AG09319 (cell line): ENCODE data around the gene JAG2.

Experiments used
- DNase-seq: peaks from one replicate; pipeline ENCODE4 v3.0.0-alpha.2; 2010; ENCODE audit warnings: low read depth; ENCODE audit errors: extremely low read depth
- TF ChIP-seq, protein P1 (sequence below): IDR thresholded peaks from 2 replicates; pipeline ENCODE4 v1.5.1; 2011; ENCODE audit warnings: low read depth, mild to moderate bottlenecking, inconsistent platforms, low read length, moderate library complexity

Gene JAG2

DNA sequence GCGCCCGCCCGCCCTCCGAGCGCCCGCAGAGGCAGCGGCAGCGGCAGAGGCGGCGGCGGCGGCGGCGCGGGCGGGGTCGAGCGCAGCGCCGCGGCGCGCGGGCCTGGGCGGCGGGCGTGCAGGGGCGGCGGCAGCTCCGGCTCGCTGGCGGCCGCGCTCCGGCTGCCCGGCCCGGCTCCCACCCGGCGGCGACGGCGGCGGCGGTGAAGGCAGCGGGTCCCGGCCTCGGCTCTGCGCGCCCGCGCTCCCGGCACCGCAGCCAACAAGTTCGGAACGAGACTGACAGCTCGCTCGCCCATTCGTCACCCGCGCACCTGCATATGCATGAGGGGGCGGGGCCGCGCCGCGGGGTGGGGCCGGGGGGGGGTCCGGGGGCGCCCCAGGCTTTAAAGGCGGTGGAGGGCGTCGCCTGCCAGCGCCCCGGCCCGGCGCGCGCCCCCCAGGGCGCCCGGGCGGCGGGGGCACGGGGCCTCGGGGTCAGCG is at the start of gene JAG2:
Gene JAG2 (minus strand): TSS at position 281 of the 483 bp plus-strand sequence. CDS start 356 bp downstream, outside the sequence.
- TF ChIP-seq, protein P1, sequence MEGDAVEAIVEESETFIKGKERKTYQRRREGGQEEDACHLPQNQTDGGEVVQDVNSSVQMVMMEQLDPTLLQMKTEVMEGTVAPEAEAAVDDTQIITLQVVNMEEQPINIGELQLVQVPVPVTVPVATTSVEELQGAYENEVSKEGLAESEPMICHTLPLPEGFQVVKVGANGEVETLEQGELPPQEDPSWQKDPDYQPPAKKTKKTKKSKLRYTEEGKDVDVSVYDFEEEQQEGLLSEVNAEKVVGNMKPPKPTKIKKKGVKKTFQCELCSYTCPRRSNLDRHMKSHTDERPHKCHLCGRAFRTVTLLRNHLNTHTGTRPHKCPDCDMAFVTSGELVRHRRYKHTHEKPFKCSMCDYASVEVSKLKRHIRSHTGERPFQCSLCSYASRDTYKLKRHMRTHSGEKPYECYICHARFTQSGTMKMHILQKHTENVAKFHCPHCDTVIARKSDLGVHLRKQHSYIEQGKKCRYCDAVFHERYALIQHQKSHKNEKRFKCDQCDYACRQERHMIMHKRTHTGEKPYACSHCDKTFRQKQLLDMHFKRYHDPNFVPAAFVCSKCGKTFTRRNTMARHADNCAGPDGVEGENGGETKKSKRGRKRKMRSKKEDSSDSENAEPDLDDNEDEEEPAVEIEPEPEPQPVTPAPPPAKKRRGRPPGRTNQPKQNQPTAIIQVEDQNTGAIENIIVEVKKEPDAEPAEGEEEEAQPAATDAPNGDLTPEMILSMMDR, result no peak
- DNase-seq, result no peak

- TF ChIP-seq, protein P1, result no peak
- DNase-seq, result no peak
Measured at GRCh38 chr14:105217774-105218173, 49.2 kb upstream of the JAG2 start.

- TF ChIP-seq, protein P1, result no peak
Measured at GRCh38 chr14:105216490-105217247, 48.1 kb upstream of the JAG2 start.

GRCh38 chr14:105215602-105216001 is 47.0 kb upstream of the JAG2 start:
- TF ChIP-seq, protein P1, result no peak
- DNase-seq, result no peak

More at GRCh38 chr14:105216490-105217247, 48.1 kb upstream of the JAG2 start:
- DNase-seq, result no peak

DNA sequence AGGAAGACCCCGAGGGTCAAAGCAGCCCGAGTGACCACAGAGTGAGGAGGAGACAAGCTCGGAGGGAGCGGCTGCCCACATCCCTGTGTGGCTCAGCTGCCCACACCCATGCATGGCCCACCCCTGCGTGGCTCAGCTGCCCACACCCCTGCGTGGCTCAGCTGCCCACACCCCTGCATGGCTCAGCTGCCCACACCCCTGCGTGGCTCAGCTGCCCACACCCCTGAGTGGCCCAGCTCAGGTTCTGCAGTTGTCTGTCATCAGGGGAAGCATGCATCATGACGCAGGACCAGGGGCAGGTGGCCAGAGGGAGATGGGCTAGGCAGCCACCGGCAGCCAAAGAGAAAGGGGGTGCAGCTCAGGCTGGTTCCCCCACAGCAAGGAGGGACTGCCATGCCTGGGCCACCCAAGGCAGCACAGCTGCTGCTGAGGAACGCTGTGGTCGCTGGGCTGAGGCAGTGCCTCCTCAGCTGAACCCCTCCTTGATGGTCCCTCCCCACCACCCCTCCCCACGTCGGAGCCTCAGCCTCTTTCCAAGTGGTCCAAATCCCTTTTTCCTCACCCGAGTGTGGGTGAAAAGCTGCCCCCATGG is 45.8 kb upstream of the JAG2 start:
- TF ChIP-seq, protein P1, result no peak
- DNase-seq, result no peak

DNA sequence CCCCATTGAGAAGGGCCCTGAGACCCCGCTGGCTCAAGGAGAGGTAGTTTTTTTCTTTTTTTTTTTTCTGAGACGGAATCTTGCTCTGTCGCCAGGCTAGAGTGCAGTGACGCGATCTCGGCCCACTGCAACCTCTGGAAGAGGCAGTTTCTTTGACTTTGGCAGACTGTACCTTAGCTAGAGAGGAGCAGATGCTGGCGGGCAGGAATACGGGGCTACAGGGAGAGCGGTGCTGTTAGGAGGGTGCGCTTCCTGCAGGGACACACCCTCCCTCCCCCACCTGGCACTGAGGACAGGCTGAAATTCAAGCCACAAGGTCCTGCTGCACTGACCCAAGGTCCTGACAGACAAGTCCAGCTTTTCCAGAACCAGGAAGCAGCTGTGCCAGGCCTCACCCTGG is 44.8 kb upstream of the JAG2 start:
- DNase-seq, result no peak
- TF ChIP-seq, protein P1, result no peak

GRCh38 chr14:105212541-105213300 is 44.1 kb upstream of the JAG2 start:
- TF ChIP-seq, protein P1, result no peak
- DNase-seq, result no peak
